HG03457 (cell line): Measurements from ENCODE around the gene PARD3B.

Experiments used
- ATAC-seq: cut with Tn5 transposase; IDR thresholded peaks from one replicate; pipeline ENCODE4 v1.9.1; 2021; ENCODE audit warnings: moderate number of reproducible peaks; ENCODE audit not compliant: unreplicated experiment

The PARD3B gene

DNA sequence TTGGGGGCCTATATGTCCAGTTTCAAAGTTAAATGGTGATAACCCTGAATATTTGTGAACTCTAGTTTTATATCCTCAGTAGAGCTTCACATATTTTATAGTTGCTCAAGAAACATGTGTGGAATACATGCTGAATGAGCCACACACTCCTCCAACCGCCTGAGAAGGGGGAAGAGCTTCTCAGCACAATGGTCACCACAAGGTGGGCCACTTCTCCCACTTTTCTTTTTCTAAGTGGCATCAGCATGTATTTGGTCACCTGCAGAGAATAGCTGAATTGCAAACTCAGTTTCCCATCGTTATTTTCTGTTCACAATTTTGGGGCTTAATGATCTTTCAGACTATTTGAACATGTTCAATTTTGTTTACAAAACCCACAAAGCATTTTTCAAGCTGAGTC is 340.5 kb downstream of the PARD3B start:
- ATAC-seq, result no peak

DNA sequence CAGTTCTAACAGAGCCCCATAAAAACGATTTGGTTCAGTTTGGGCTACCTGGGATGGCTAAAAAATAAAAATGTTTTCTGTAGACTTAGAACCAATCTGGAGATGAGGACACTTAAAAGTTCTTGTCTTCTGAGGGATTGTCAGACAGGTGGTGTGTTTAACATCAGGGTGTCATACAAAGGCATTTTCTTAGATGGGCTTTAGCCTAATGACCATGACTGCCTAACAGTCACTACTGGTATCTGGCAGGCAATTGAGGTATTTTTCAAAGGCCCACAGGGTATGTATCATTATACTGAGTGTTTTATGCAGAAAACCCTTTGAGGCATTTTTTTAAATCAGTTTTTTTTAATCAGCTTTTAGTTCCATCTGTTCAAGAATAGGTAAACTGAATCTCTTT is 341.4 kb downstream of the PARD3B start:
- no peak for ATAC-seq

DNA sequence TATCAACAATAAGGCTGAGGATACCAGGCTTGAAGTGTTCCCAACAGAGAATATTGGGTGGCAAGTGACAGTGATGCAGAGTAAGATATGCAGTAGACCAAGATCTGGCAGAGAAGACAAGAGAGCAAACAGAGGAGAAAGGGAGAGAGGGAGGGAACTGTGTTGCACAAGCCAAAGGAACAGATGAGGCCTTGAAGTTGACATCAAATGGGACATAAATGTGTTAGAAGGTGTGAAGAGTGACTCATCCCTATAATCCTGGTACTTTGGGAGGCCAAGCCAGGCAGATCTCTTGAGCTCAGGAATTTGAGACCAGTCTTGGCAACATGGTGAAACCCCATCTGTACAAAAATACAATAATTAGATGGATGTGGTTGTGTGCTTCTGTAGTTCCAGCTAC is 342.9 kb downstream of the PARD3B start:
- no peak for ATAC-seq

DNA sequence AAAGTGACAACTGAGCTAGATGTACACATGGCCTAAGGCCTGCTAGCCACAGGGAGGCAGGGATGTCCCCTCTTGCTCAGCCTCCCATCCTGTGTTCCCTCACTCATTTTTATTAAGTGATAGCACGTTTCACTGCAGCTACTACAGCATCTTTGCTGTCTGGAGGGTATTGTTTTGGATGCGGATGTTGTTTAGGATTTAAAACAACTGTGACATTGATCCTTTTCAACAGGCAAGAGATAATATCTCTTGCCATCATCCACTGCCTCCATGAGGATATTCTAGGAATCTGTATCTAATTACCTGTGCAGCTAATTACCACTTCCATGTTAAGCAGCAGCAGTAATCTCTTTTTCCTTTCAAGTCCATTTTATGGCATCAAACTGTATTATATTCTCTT is 345.4 kb downstream of the PARD3B start:
- ATAC-seq, result no peak

DNA sequence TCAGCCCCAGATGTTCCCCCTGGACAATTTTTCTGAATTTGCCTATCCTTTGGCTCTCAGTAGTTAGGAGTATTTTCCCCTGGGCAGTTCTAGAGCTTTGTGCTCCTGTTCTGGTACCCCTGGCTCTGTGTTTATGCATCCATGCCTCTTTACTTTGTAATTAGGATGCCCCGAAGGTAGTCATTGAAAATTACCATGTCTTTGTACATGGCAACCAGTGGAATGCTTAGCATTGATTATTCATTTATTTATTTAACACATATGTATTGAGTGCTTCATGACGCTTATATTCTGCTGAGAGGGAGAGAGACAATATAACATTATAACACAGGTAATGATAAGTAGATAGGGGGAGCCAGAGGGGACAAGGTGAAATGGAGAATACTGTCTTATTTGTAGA is 346.5 kb downstream of the PARD3B start:
- no peak for ATAC-seq

DNA sequence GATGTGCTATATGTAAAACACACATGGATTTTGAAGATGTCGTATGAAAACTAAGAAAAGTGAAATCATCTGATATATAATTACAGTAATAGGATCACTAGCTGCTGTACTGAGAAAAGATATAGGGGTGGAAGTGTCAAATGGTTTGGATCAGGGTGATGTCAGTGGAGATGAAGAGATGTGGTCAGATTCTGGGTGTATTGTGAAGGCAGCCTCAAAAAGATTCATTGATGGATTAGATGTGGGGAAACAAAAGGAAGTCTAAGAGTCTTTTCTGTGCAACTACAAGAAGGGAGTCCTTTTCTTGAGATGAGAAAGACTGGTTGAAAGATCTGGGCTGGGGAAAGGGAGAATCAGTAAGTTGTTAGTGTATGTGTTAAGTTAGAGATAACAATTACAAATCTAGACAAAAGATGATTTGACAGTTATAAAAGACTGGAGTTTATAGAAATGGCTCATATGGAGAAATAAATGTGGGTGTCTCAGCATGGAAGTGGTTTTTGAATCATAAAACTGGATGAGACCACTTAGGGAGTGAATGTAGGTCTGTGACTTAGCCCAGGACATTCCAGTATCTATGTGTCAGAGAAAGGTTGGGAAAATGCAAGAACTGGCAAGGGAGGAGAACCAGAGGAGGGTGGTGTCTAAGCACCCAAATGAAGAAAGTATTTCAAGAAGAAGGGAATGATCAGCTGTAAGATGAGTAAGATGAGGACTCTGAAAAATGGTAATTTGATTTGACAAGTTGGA is 347.4 kb downstream of the PARD3B start:
- no peak for ATAC-seq

DNA sequence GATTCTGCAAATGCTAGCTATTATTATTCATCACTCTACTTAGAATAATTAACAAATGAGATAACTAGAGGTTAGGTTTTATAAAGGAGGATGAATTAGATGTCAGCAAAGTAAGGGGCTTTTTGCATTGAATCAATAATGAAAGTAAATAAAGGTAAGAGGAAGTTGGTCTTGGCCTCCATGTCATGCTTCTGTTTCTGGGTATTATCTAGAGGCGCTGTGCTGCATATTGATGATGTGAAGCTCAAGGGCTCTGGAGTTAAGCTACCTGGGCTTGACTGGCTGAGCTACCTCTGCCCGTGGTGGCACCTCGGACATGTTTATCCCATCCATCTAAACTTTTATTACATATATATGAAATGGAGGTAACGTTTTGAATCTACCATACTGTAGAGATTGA is 350.9 kb downstream of the PARD3B start:
- ATAC-seq, result no peak

DNA sequence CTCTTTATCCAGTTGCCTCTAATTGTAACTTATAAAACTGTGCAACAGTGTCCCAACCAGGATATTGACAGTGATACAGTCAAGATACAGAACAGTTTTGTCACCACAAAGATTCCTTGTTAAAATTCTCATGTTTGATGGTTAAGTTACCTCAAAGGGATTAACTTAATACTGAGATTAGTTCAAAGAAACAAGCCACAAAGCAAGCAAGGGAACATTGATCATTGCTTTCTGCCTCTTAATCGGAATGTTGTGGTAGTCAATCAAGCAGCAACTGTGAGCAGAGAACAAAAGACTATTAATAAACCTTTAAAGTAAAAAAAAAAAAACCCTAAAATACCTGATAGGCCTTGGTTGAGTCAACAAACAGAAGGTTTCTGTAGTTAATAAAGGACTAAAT is 352.3 kb downstream of the PARD3B start:
- no peak for ATAC-seq

DNA sequence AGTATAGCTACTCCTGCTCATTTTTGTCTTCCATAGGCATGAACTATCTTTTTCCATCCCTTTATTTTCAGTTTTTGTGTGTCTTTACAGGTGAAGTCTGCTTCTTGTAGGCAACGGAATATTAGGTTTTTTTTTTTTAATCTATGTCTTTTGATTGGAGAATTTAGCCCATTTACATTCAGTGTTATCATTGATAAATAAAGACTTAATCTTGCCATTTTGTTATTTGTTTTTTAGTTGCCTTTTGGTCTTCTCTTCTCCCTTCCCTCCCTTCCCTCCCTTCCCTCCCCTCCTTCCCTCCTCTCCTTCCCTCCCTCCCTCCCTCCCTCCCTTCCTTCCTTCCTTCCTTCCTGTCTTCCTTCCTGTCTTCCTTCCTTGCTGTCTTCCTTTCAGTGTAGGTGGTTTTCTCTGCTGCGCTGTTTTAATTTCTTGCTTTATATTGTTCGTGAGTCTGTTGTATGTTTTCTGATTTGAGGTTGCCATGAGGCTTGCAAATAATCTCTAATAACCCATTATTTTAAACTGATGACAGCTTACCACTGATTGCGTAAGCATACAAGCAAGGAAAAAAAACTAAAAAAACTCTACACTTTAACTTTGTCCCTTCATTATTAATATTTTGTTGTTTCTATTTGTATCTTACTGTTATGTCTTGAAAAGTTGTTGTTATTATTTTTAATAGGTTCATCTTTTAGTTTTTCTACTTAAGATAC is 353.8 kb downstream of the PARD3B start:
- ATAC-seq, result no peak

DNA sequence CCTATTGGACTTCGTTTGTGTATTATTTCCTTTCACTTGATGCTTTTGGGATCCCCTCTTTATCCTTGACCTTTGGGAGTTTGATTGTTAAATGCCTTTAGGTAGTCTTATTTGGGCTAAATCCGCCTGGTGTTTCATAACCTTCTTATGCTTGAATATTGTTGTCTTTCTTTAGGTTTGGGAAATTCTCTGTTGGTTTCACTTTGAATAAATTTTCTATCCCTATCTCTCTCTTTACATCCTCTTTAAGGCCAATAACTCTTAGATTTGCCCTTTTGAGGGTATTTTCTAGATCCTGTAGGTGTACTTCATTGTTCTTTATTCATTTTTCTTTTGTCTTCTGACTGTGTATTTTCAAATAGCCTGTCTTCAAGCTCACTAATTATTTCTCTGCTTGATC is 354.7 kb downstream of the PARD3B start:
- ATAC-seq, result no peak

DNA sequence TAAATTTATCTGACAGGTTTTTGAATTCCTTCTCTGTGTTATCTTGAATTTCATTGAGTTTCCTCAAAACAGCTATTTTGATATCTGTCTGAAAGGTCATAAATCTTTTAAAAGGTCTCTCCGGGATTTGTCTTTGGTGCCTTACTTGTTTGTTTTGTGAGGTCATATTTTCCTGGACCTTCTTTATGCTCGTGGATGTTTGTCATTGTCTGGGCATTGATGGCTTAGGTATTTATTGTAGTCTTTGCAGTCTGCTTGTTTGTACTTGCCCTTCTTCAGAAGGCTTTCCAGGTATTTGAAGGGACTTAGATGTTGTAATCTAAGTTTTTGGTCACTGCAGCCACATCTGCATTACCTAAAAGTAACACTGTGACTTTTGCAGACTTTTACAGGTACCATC is 355.2 kb downstream of the PARD3B start:
- ATAC-seq, result no peak

DNA sequence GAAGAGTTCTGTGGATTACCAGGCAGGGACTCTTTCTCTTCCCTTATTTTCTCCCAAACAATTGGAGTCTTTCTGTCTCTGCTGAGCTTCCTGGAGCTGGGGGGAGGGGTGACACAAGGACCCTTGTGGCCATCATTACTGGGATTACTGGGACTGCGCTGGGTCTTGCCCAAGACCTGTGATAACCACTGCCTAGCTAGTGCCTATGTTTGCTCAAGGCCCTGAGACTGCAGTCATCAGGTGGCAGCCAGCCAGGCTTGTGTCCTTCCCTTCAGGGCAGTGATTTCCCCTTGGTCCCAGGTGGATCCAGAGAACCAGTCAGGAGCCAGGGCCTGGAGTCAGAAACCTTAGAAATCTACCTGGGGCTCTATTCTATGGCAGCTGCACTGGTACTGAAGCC is 355.6 kb downstream of the PARD3B start:
- no peak for ATAC-seq

DNA sequence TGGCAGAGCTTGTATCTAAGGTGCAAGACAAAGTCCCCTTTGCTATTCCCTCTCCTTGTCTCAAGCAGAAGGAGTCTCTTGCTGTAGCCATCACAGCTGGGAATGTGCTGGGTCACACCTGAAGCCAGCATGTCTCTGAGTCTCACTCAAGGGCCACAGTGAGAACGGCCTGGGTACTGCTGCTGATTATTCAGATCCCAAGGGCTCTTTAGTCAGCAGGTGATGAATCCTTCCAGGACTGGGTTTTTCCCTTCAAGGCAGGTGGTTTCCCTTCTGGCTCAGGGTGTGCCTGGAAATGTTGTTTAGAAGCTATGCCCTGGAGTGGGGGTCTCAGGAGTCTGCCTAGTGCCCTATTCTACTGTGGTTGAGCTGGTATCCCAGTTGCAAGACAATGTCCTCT is 356.3 kb downstream of the PARD3B start:
- ATAC-seq, result no peak

DNA sequence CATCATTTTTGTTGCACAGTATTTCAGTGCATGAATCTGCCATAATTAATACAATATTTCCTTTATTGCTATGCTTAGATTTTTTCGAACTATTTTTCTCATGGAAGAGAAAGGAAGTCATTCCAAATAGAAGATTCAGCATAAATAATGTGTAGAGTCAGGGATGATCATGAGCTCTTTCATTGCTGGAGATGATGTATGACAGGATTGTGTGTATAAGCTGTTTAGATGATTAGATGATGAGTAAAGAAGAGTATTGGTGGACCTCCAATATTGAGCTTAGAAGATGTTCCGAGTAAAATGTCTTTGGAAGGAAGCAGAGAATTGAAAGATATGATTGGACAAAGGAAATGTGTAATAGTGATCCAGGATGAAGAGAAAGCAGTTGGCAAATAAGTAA is 364.5 kb downstream of the PARD3B start:
- no peak for ATAC-seq

DNA sequence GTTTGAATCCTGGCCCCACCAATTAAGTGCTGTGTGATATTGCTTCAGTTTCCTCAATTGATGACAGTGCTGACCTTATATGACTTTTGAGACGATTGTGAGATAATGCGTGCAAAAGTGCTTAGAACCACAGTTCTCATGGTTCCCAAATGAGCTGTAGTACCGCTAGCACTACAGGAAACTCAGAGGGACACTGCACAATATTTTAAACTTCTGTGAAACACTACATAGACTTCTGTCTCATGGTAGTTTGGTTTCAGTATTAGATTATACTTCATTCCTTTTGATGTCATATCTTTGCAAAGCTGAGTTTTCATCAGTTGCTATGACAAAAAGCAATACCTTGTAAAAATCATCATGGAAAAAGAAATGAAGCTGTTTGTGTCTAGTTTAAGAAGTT is 368.0 kb downstream of the PARD3B start:
- ATAC-seq, result no peak

DNA sequence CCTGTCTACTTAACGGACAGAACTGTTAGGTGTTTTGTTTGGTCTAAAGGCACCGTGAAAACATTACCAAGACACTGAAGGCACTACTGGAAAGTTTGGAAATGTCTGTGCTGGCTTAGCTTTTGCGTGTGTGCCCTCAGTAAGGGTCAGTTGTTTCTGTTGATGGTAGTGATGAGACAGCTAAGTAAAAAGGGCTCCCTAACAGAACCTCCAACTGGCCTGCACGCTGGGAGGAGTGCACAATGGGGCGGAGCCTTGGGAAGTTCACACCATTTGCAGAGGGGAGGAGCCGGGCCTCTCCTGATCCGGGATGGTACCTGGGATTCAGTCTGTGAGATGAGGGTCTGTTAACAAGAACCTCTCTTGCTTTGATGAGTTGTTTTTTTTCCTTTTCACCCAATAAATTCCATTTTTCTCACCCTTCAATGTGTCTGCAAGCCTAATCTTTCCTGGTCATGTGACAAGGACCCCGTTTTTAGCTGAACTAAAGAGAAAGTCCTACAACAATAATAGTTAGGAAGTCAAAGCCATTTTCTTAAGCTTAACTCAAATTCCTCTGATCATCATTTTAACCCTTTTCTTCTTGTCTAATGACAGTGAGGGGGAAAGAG is 368.7 kb downstream of the PARD3B start:
- ATAC-seq, result no peak

DNA sequence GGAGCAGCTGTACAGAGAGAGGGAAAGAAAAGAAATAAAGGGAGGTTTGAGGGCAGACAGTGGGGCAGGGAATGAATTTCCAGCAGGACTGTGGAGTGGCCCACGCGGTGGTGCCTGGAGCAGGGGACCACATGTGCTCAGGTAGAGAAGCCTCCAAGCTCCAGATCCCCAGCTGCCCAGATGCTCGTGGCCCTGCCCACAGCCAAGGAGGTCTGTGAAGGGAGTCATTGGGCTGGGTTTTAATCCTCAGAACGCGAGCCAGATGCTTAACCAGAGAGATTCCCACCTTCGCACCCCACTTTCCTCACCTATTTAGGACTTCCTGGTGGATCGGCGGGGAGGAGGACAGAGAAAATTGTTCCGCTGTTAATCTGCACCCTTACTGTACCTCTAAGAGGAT is 369.4 kb downstream of the PARD3B start:
- ATAC-seq, result no peak

DNA sequence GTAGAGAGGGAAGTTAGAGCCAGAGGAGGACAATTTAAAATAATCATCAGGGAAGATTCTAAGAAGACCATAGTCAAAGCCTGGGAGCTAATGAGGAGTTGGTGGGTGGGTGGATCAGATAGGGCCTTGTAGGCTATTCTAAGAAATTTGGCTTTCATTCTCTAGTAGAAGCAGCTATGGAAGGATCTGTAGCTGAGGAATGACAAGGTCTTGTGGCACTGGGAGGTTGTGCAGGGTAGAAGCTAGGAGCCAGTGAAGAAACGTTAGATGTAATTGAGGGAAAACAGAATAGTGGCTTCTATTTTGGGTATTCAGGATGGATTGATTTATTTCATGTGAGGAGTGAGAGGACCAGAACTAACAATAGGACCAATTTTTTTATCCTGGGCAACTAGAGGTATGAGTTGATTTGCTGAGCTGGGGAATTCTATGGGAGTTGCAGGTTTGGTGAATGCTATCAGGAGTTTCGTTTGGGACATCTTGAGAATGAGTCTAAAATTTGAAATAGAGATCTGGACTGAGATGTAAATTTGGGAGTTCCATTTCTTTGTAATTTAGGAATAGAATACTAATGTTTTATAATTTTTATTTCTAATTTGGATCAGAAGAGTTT is 371.9 kb downstream of the PARD3B start:
- ATAC-seq, result no peak

DNA sequence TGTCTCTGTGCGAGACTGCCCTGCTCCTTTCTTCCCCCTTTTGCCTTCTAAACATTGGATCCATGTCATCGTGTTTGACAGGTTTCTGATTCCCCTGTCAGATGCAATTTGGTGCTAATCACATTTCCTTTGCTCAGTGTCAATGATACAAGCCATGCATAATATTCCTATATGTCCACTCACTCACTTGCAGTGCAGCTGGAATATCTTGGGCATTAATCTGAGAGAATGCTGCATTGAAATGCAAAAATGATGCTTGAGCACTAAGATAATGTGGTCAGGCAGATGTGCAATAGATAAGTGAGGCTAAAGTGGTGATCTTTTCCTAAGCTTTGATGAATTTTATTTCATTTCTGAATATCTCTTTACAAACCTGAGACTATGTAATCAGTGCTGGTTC is 375.5 kb downstream of the PARD3B start:
- ATAC-seq, result no peak

DNA sequence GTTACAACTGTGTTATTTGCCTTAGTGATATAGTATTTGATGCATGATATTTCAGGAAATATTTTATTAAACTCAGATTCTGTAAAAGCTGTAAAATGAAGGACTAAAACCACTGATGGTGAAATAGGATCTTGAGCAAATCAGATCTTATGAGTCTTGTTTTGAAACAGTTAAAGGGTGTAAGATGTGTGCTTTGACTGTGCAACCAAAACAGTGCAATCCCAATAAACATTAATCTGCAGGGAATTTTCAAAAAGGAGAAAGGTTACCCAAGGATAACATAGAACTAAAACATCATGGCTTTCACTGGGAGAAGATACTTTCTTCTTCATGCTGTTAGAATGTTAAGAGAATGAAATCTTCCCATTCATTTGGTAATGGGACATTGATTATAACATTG is 378.7 kb downstream of the PARD3B start:
- no peak for ATAC-seq

DNA sequence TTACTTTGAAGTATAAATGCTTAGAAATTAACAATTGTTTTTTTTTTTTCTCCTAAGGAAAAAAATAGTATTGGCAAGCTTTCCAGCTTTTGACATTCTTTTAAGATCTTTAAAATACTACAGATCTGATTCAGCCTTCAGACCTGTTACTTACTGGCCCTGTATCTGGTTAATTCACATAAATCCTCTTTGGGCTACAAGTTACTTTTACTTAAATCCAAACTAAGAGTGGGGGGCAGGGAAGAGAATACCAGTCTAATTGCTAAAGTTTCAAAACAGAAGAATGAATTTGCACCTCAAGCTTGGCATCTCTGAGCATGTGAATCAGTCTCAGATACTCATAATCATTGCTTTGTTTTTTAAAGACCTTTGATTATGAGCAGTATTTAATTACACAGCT is 386.3 kb downstream of the PARD3B start:
- ATAC-seq, result no peak
